ENCODE data around the gene ADAT3.

DNA sequence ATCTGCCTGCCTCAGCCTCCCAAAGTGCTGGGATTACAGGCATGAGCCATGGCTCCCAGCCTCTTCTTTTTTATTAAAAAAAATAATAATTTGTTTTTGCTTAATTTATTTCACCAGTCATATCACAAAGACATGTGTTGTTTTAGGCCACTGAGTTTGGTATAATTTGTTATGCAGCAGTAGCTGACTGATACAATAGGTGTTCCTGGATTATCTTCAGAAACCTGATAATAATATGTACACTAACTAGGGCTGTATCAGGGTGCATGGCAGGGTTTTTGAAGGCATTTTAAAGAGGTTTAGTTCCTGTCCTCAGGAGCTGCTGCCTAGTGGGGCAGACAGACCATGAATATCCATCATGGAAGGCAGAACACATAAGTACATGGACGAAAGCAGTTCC, 26.2 kb downstream of the ADAT3 start:
- TF ChIP-seq, protein P1, sequence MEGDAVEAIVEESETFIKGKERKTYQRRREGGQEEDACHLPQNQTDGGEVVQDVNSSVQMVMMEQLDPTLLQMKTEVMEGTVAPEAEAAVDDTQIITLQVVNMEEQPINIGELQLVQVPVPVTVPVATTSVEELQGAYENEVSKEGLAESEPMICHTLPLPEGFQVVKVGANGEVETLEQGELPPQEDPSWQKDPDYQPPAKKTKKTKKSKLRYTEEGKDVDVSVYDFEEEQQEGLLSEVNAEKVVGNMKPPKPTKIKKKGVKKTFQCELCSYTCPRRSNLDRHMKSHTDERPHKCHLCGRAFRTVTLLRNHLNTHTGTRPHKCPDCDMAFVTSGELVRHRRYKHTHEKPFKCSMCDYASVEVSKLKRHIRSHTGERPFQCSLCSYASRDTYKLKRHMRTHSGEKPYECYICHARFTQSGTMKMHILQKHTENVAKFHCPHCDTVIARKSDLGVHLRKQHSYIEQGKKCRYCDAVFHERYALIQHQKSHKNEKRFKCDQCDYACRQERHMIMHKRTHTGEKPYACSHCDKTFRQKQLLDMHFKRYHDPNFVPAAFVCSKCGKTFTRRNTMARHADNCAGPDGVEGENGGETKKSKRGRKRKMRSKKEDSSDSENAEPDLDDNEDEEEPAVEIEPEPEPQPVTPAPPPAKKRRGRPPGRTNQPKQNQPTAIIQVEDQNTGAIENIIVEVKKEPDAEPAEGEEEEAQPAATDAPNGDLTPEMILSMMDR (IDR thresholded peaks at IDR 0.05): no peak
- no peak for TF ChIP-seq POLR2A (IDR thresholded peaks at IDR 0.05)

Measured in uterus (tissue), 2 donors.